Spleen (tissue), 11 donors: ENCODE results near the gene CD4. TPM values are rescaled to one million over a fixed set of nuclear protein-coding genes. Genes with fewer than 3 reads are reported as not detected.

ENCODE experiments used
- DNase-seq: peaks from one replicate; pipeline ENCODE4 v3.0.0-alpha.2; 2020
- H3K27ac ChIP-seq, 8 donors: fragments of 200-600 bp; sonication (generic) in 7 of 8; 1 replicate in 4 of 8; 2 replicates in 4 of 8; pipeline versions ENCODE4 v1.5.0 to v1.8.0; 2016 to 2021; ENCODE audit warnings: inconsistent platforms in 4 of 8, mild to moderate bottlenecking in 4 of 8, moderate library complexity in 1 of 8
- H3K27me3 ChIP-seq, 7 donors: fragments of 200-600 bp; sonication (generic) in 6 of 7; replicated peaks in 1 of 7; 1 replicate in 4 of 7; 2 replicates in 3 of 7; pipeline versions ENCODE4 v1.5.0 to v1.8.0; 2016 to 2021; ENCODE audit warnings: inconsistent platforms in 3 of 7, mild to moderate bottlenecking in 1 of 7
- H3K36me3 ChIP-seq, 6 donors: fragments of 200-600 bp; sonication (generic) in 5 of 6; 1 replicate in 4 of 6; 2 replicates in 2 of 6; pipeline versions ENCODE4 v1.5.0 to v1.8.0; 2016 to 2021; ENCODE audit warnings: inconsistent platforms in 2 of 6
- H3K4me1 ChIP-seq, 6 donors: fragments of 200-600 bp; sonication (generic) in 5 of 6; 1 replicate in 3 of 6; 2 replicates in 3 of 6; pipeline versions ENCODE4 v1.5.0 to v1.8.0; 2016 to 2021; ENCODE audit warnings: inconsistent platforms in 3 of 6
- H3K4me3 ChIP-seq, 8 donors: fragments of 200-600 bp; sonication (generic) in 7 of 8; 1 replicate in 4 of 8; 2 replicates in 4 of 8; pipeline versions ENCODE4 v1.5.0 to v1.8.0; 2016 to 2021; ENCODE audit warnings: inconsistent platforms in 4 of 8, mild to moderate bottlenecking in 4 of 8, moderate library complexity in 2 of 8
- H3K9me3 ChIP-seq, 8 donors: fragments of 200-600 bp; sonication (generic) in 7 of 8; 1 replicate in 4 of 8; 2 replicates in 4 of 8; pipeline versions ENCODE4 v1.5.0 to v1.8.0; 2016 to 2021; ENCODE audit warnings: inconsistent platforms in 4 of 8
- POLR2A ChIP-seq, 3 donors: fragments of 450-650 bp; IDR thresholded peaks; one replicate each; pipeline ENCODE4 v1.5.1; 2017; ENCODE audit warnings: antibody characterized with exemption in 3 of 3, mild to moderate bottlenecking in 1 of 3
- POLR2AphosphoS5 ChIP-seq, 3 donors: sonication (generic); formaldehyde crosslinking; IDR thresholded peaks; one replicate each; pipeline ENCODE4 v1.5.1; 2017; ENCODE audit warnings: antibody characterized with exemption in 3 of 3
- WGBS, 5 donors: extraction: QIAGEN DNeasy Blood & Tissue Kit in 3 of 5; methylation state at CpG; one replicate each; pipeline versions ENCODE4 v1.1.5 to v1.1.7; 2013 to 2018; 5-methylcytosine and 5-hydroxymethylcytosine counted together
- intact Hi-C: fragments of 100-400 bp; cut with DNase I; formaldehyde crosslinking; loops from one replicate; pipeline ENCODE4 v1.15.0; 2023; ENCODE audit warnings: low total_unique reads
- polyA plus RNA-seq, 3 donors: library from polyadenylated mRNA; stranded (reverse); fragments of 200-250 nt; gene quantifications; one replicate each; pipeline ENCODE4 v1.2.1, GENCODE V29; 2013
- total RNA-seq, 7 donors: library from RNA; depleted of rRNA in 3 of 7; stranded (reverse); fragments of >200 nt in 3 of 7; fragmentation: NEBNext Ultra II Directional in 4 of 7; extraction: Animal tissue kit (Norgen Biotek cat#: 25700) in 4 of 7; gene quantifications; one replicate each; pipeline versions ENCODE4 v1.1.0 to v1.2.1, GENCODE V29; 2016 to 2021
- TF ChIP-seq, protein P1 (sequence below), 11 experiments: fragments of 200-600 bp in 7 of 11; fragments of 450-650 bp in 4 of 11; sonication (generic) in 4 of 11; IDR thresholded peaks in 8 of 11; conservative IDR thresholded peaks in 3 of 11; 1 replicate in 7 of 11; 2 replicates in 4 of 11; pipeline versions ENCODE4 v1.4.0 to v1.8.0; 2016 to 2021; ENCODE audit warnings: antibody characterized with exemption in 11 of 11, inconsistent platforms in 4 of 11, mild to moderate bottlenecking in 1 of 11
- donor health status: healthy with polysubstance abuse.
- donor health status: DM: no; HTN: no; CAD: no; lungs with moderate emphysema.
- donor health status: DM: no; HTN: no; CAD: no.
- donor health status: Bipolar disorder and iron deficiency.
- donor health status: healthy.
- donor health status: DM: no; HTN: no; CAD: no.
- donor health status: DM: yes; HTN: yes; CAD: no.

The CD4 gene
- total and polyA plus RNA-seq, 10 donors, result 21.8 to 207 (median 151) TPM

DNA sequence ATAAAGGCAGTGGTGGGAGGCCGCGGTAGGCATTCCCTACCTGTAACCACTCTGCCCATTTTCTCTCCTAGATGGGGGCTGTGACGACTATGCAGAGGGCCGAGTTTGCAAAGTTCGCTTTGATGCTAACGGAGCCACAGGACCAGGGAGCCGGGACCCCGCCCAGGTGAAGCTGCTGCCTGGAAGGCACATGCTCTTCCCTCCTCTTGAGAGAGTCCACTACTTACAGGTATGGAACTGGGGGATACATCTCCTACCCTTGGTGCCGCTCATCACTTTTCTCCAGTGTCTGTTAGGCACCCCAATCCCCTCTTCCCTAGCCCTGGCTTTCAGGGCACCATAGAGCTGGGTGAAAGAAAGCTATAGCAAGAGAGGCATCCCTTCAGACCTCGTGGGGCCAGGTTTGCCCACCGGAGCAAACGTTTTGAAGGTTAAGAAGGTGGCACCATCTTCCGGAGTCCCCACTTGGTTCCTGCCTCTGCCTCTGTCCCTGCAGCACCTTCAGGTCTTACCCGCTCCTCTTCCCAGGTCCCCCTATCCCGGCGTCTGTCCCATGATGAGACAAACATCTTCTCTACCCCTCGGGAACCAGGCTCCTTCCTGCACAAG, 36.9 kb downstream of the CD4 start:
- H3K9me3 ChIP-seq, result no peaks in the 10 kb centered on the region
- peaks cover 0 to 94% (median 55%) of the 10 kb centered on the region in 7 donors for H3K27me3 ChIP-seq
- intact Hi-C loops, result loop anchor here (10.0 kb wide), 1 partner anchor 71 kb away; the partner anchor contains the start of gene MLF2
- H3K4me3 ChIP-seq, result no peak overlapping the region
- peaks cover 4 to 73% (median 59%) of the 10 kb centered on the region in 6 donors for H3K4me1 ChIP-seq
- no peak for TF ChIP-seq POLR2AphosphoS5 (IDR thresholded peaks at IDR 0.05)
- TF ChIP-seq, protein P1, sequence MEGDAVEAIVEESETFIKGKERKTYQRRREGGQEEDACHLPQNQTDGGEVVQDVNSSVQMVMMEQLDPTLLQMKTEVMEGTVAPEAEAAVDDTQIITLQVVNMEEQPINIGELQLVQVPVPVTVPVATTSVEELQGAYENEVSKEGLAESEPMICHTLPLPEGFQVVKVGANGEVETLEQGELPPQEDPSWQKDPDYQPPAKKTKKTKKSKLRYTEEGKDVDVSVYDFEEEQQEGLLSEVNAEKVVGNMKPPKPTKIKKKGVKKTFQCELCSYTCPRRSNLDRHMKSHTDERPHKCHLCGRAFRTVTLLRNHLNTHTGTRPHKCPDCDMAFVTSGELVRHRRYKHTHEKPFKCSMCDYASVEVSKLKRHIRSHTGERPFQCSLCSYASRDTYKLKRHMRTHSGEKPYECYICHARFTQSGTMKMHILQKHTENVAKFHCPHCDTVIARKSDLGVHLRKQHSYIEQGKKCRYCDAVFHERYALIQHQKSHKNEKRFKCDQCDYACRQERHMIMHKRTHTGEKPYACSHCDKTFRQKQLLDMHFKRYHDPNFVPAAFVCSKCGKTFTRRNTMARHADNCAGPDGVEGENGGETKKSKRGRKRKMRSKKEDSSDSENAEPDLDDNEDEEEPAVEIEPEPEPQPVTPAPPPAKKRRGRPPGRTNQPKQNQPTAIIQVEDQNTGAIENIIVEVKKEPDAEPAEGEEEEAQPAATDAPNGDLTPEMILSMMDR (IDR thresholded peaks at IDR 0.05 in 8 of 11, conservative IDR thresholded peaks at IDR 0.05 in 3 of 11), result no peak
- no peak for TF ChIP-seq POLR2A (IDR thresholded peaks at IDR 0.05)
- 71 to 86% (median 81%) methylated on average over 17 of the region's 17 CpGs for WGBS, 5 donors
- no peak for DNase-seq
- H3K27ac ChIP-seq, result no peak overlapping the region
- H3K36me3 ChIP-seq, result no peaks in the 10 kb centered on the region

- Histone ChIP-seq H3K27ac (no peak overlapping the region), H3K9me3 (no peaks in the 10 kb centered on the region), H3K4me1 (peaks cover 4 to 73% (median 57%) of the 10 kb centered on the region in 6 donors), H3K36me3 (no peaks in the 10 kb centered on the region), H3K27me3 (peaks cover 0 to 87% (median 55%) of the 10 kb centered on the region in 7 donors), H3K4me3 (peak overlapping the region in 1 of 8 donors; percentile 32)
- intact Hi-C loops, result loop anchor here (10.0 kb wide), 1 partner anchor 72 kb away; the partner anchor contains the start of gene MLF2
- no peak for DNase-seq
- no peak for TF ChIP-seq POLR2AphosphoS5 (IDR thresholded peaks at IDR 0.05)
- no peak for TF ChIP-seq POLR2A (IDR thresholded peaks at IDR 0.05)
- TF ChIP-seq, protein P1 (IDR thresholded peaks at IDR 0.05 in 8 of 11, conservative IDR thresholded peaks at IDR 0.05 in 3 of 11), result no peak
- WGBS, 5 donors, result 77 to 90% (median 85%) methylated on average over 20 to 22 of the region's 22 CpGs
These were observed 37.6 kb downstream of the CD4 start for GRCh38 chr12:6826734-6827436.

GRCh38 chr12:6827437-6827911, 38.1 kb downstream of the CD4 start:
- no peak overlapping the region for H3K27ac ChIP-seq
- intact Hi-C loops, result loop anchor here (10.0 kb wide), 1 partner anchor 73 kb away; the partner anchor contains the start of gene MLF2

More at GRCh38 chr12:6827437-6827911, 38.1 kb downstream of the CD4 start:
- Histone ChIP-seq H3K9me3 (no peaks in the 10 kb centered on the region), H3K27me3 (peaks cover 0 to 81% (median 50%) of the 10 kb centered on the region in 7 donors), H3K4me3 (peak overlapping the region in 1 of 8 donors; percentile 32), H3K36me3 (no peaks in the 10 kb centered on the region), H3K4me1 (peaks cover 4 to 73% (median 55%) of the 10 kb centered on the region in 6 donors)
- TF ChIP-seq POLR2A (IDR thresholded peaks at IDR 0.05), result no peak
- TF ChIP-seq, protein P1 (IDR thresholded peaks at IDR 0.05 in 8 of 11, conservative IDR thresholded peaks at IDR 0.05 in 3 of 11), result no peak
- TF ChIP-seq POLR2AphosphoS5 (IDR thresholded peaks at IDR 0.05), result peak in 1 of 3 donors; percentile 10
- WGBS, 5 donors, result 9 to 20% (median 14%) methylated on average over 7 to 8 of the region's 8 CpGs
- no peak for DNase-seq
